Lung (tissue), 12 donors: ENCODE measurements around the gene ADA. TPM values are rescaled to one million over a fixed set of nuclear protein-coding genes. Genes with fewer than 3 reads are reported as not detected.

ENCODE experiments used
- ATAC-seq: fragments of 200-7000 bp; cut with Tn5 transposase; one replicate; pipeline ENCODE4 v1.9.1; 2020; ENCODE audit warnings: moderate number of reproducible peaks; ENCODE audit not compliant: insufficient read depth, low FRiP score
- DNase-seq, 3 donors: peaks; one replicate each; pipeline ENCODE4 v3.0.0-alpha.2; 2013 to 2017
- H3K27ac ChIP-seq, 2 donors: one replicate each; pipeline ENCODE4 v1.5.1; 2013; ENCODE audit warnings: mild to moderate bottlenecking in 2 of 2, moderate library complexity in 2 of 2, control low read depth in 1 of 2, inconsistent platforms in 1 of 2, low read depth in 1 of 2, low read length in 1 of 2
- H3K27me3 ChIP-seq, 3 donors: one replicate each; pipeline ENCODE4 v1.5.1; 2013; ENCODE audit warnings: low read length in 2 of 3; ENCODE audit not compliant: control insufficient read depth in 3 of 3, insufficient read depth in 3 of 3
- H3K36me3 ChIP-seq, 4 donors: one replicate each; pipeline ENCODE4 v1.5.1; 2013; ENCODE audit warnings: low read length in 4 of 4, mild to moderate bottlenecking in 1 of 4, moderate library complexity in 1 of 4; ENCODE audit not compliant: control insufficient read depth in 4 of 4, insufficient read depth in 4 of 4
- H3K4me1 ChIP-seq, 5 donors: one replicate each; pipeline ENCODE4 v1.5.1; 2013; ENCODE audit warnings: low read length in 5 of 5, mild to moderate bottlenecking in 2 of 5, moderate library complexity in 1 of 5; ENCODE audit not compliant: control insufficient read depth in 5 of 5, insufficient read depth in 5 of 5
- H3K4me3 ChIP-seq: one replicate; pipeline ENCODE4 v1.5.1; 2013; ENCODE audit warnings: mild to moderate bottlenecking, control low read depth, moderate library complexity
- H3K9ac ChIP-seq, 2 donors: one replicate each; pipeline ENCODE4 v1.5.1; 2013; ENCODE audit warnings: low read length in 2 of 2, control low read depth in 1 of 2; ENCODE audit not compliant: insufficient read depth in 1 of 2
- H3K9me3 ChIP-seq, 4 donors: one replicate each; pipeline ENCODE4 v1.5.1; 2013; ENCODE audit warnings: low read length in 3 of 4, mild to moderate bottlenecking in 1 of 4, moderate library complexity in 1 of 4; ENCODE audit not compliant: control insufficient read depth in 4 of 4, insufficient read depth in 3 of 4
- WGBS, 2 donors: extraction: QIAGEN DNeasy Blood & Tissue Kit; methylation state at CpG; one replicate each; pipeline ENCODE4 v1.1.7; 2013; 5-methylcytosine and 5-hydroxymethylcytosine counted together
- polyA plus RNA-seq, 2 donors: library from polyadenylated mRNA; stranded (reverse); fragments of 200-250 nt; gene quantifications; one replicate each; pipeline ENCODE4 v1.2.1, GENCODE V29; 2013
- total RNA-seq, 2 donors: library from RNA; depleted of rRNA in 1 of 2; stranded (reverse); fragments of >200 nt in 1 of 2; gene quantifications; one replicate each; pipeline ENCODE4 v1.2.1, GENCODE V29; 2014 to 2021
- TF ChIP-seq, protein P1 (sequence below): IDR thresholded peaks from 2 replicates; pipeline ENCODE4 v1.5.1; 2012; ENCODE audit warnings: mild to moderate bottlenecking; ENCODE audit errors: control extremely low read depth, extremely low read depth
- donor health status: control.
- donor health status: control.
- donor health status: Bipolar disorder and iron deficiency.
- donor health status: healthy.
- donor health status: DM: yes; HTN: yes; CAD: no.

ADA gene
- total and polyA plus RNA-seq, 4 donors, result 4.2 to 55.2 (median 8.0) TPM

DNA sequence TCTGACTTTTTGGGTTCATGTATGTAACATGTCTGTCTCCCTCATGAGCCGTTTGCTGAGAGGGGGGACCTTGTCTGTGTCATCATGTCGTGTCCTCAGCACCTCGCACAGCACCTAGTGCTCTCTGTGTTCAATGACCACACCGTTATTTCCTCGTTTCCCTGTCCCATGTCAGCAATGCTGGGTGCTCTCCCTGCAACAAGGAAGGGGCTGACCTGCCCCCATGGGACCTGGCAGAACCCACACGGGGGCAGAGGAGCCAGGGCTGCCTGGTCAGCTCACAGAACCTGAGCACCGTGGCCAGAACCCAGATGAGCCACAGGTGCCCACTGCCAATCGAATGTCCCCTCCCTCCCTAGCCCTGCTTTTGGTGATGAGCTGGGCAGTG, 7.3 kb downstream of the ADA start:
- peaks cover 4 to 22% (median 19%) of the 10 kb centered on the region in 5 donors for H3K4me1 ChIP-seq
- no peak overlapping the region for H3K9ac ChIP-seq
- H3K27ac ChIP-seq, result peak overlapping the region; percentile 14 to 78
- TF ChIP-seq, protein P1, sequence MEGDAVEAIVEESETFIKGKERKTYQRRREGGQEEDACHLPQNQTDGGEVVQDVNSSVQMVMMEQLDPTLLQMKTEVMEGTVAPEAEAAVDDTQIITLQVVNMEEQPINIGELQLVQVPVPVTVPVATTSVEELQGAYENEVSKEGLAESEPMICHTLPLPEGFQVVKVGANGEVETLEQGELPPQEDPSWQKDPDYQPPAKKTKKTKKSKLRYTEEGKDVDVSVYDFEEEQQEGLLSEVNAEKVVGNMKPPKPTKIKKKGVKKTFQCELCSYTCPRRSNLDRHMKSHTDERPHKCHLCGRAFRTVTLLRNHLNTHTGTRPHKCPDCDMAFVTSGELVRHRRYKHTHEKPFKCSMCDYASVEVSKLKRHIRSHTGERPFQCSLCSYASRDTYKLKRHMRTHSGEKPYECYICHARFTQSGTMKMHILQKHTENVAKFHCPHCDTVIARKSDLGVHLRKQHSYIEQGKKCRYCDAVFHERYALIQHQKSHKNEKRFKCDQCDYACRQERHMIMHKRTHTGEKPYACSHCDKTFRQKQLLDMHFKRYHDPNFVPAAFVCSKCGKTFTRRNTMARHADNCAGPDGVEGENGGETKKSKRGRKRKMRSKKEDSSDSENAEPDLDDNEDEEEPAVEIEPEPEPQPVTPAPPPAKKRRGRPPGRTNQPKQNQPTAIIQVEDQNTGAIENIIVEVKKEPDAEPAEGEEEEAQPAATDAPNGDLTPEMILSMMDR, result no peak
- 59 to 78% methylated on average over 8 of the region's 8 CpGs for WGBS, 2 donors
- H3K9me3 ChIP-seq, result no peaks in the 10 kb centered on the region
- DNase-seq (no peak), ATAC-seq (no peak)
- no peaks in the 10 kb centered on the region for H3K36me3 ChIP-seq
- no peaks in the 10 kb centered on the region for H3K27me3 ChIP-seq
- no peak overlapping the region for H3K4me3 ChIP-seq

DNA sequence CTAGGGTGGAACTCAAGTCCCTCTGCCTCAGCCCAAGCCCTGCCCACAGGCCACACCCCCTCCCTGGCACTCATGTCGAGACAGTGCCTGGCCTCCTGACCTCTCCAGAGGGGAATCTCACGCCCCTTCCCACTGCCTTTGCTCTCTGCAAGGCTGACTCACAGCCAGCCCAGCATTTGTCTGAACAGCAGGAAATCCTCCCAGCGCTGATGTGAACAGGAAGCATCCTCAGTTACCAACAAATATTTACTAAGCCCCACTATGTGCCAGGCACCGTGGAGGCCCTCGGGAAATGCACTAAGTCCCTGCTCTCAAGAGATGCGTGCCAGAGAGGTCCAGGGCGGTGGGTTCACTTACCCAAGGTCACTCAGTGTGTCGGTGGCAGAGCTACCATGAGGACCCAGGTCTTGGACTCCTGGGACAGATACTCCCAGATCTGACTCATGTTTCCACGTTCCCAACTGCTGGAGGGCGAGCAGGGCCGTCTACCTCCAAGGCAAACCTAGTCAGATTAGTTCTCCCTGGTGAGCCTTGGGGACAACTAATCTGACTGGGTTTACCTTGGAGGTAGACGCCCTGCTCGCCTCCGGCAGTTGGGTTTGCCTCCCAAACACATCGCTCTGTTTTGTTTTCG, 7.8 kb downstream of the ADA start:
- no peaks in the 10 kb centered on the region for H3K27me3 ChIP-seq
- H3K4me3 ChIP-seq, result no peak overlapping the region
- no peaks in the 10 kb centered on the region for H3K36me3 ChIP-seq
- WGBS, 2 donors, result 46 to 55% methylated on average over 16 of the region's 16 CpGs
- H3K9me3 ChIP-seq, result no peaks in the 10 kb centered on the region
- TF ChIP-seq, protein P1, result no peak
- DNase-seq, result peak; percentile 72 to 84 (median 81)
- H3K9ac ChIP-seq, result no peak overlapping the region
- H3K27ac ChIP-seq, result peak overlapping the region; percentile 66 to 78
- H3K4me1 ChIP-seq, result peaks cover 4 to 22% (median 19%) of the 10 kb centered on the region in 5 donors
- peak; percentile 54 for ATAC-seq

DNA sequence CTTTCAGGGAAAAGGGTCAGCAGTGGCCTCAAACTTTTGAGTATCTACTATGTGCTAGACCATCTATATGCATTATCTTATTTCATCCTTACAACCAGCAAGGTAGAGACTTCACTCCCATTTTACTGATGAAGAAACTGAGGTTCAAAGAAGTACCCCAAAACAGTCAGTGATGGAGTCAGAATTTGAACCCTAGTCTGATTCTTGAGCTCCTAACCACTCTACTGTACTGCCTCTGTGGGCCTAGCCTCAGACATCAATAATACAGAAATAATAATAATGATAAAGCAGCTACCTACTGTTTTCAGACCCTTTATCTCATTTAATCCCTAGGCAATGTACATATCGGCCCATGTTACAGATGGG, 8.4 kb downstream of the ADA start:
- TF ChIP-seq, protein P1, result no peak
- Histone ChIP-seq H3K4me3 (no peak overlapping the region), H3K36me3 (no peaks in the 10 kb centered on the region), H3K27ac (peak overlapping the region; percentile 65 to 66), H3K9me3 (no peaks in the 10 kb centered on the region), H3K4me1 (peaks cover 4 to 22% (median 19%) of the 10 kb centered on the region in 5 donors), H3K9ac (peak overlapping the region in 1 of 2 donors; percentile 32), H3K27me3 (no peaks in the 10 kb centered on the region)
- no peak for DNase-seq
- WGBS, 2 donors, result 49 to 52% methylated on average over 1 of the region's 1 CpG
- no peak for ATAC-seq
